Fibroblast of lung (primary cell): ENCODE results near the gene PPP2R5D. TPM values are rescaled to one million over a fixed set of nuclear protein-coding genes. Genes with fewer than 3 reads are reported as not detected.

Experiments used
- DNase-seq, 2 donors: peaks; one replicate each; pipeline versions ENCODE4 v3.0.0 to v3.0.0-alpha.2; 2010; ENCODE audit warnings: low read depth in 2 of 2
- H2AFZ ChIP-seq: 2 replicates; pipeline ENCODE4 v1.5.1; 2012; ENCODE audit warnings: low read length, control low read depth, inconsistent platforms
- H3K27ac ChIP-seq: 2 replicates; pipeline ENCODE4 v1.5.1; 2011; ENCODE audit warnings: low read length, control low read depth; ENCODE audit not compliant: insufficient read depth
- H3K27me3 ChIP-seq: 2 replicates; pipeline ENCODE4 v1.5.1; 2011; ENCODE audit warnings: mild to moderate bottlenecking, low read length; ENCODE audit not compliant: control insufficient read depth, insufficient read depth
- H3K36me3 ChIP-seq: 2 replicates; pipeline ENCODE4 v1.5.1; 2011; ENCODE audit warnings: low read length; ENCODE audit not compliant: control insufficient read depth, insufficient read depth
- H3K4me1 ChIP-seq: 2 replicates; pipeline ENCODE4 v1.5.1; 2011; ENCODE audit warnings: low read length; ENCODE audit not compliant: control insufficient read depth, insufficient read depth; ENCODE audit errors: extremely low read depth
- H3K4me2 ChIP-seq: 2 replicates; pipeline ENCODE4 v1.5.1; 2011; ENCODE audit warnings: low read length, control low read depth; ENCODE audit not compliant: insufficient read depth; ENCODE audit errors: extremely low read depth
- H3K4me3 ChIP-seq, 4 experiments: fragments of 200-600 bp in 1 of 4; sonication (generic) in 1 of 4; replicated peaks in 1 of 4; 2 replicates each; pipeline ENCODE4 v1.5.1; 2011 to 2016; ENCODE audit warnings: low read length in 4 of 4, low read depth in 3 of 4, mild to moderate bottlenecking in 3 of 4, control low read depth in 2 of 4, inconsistent platforms in 1 of 4, mixed read lengths in 1 of 4; ENCODE audit not compliant: insufficient read depth in 1 of 4; ENCODE audit errors: control extremely low read depth in 1 of 4
- H3K79me2 ChIP-seq: 2 replicates; pipeline ENCODE4 v1.5.1; 2012; ENCODE audit warnings: mild to moderate bottlenecking, low read length, inconsistent platforms; ENCODE audit not compliant: control insufficient read depth, insufficient read depth
- H3K9ac ChIP-seq: 2 replicates; pipeline ENCODE4 v1.5.1; 2011; ENCODE audit warnings: mild to moderate bottlenecking, low read length, control low read depth; ENCODE audit not compliant: insufficient read depth
- H3K9me3 ChIP-seq: 2 replicates; pipeline ENCODE4 v1.5.1; 2012; ENCODE audit warnings: low read depth, low read length; ENCODE audit not compliant: control insufficient read depth, insufficient read depth
- H4K20me1 ChIP-seq: 2 replicates; pipeline ENCODE4 v1.5.1; 2011; ENCODE audit warnings: low read length; ENCODE audit not compliant: control insufficient read depth, insufficient read depth; ENCODE audit errors: extremely low read depth
- CTCF ChIP-seq, 2 donors: IDR thresholded peaks in 1 of 2; conservative IDR thresholded peaks in 1 of 2; 1 replicate in 1 of 2; 2 replicates in 1 of 2; pipeline ENCODE4 v1.5.1; 2011 to 2012; ENCODE audit warnings: low read length in 2 of 2, control low read depth in 1 of 2, inconsistent platforms in 1 of 2, low read depth in 1 of 2, mild to moderate bottlenecking in 1 of 2
- EZH2 ChIP-seq: IDR thresholded peaks from 2 replicates; pipeline ENCODE4 v1.5.1; 2012; ENCODE audit warnings: low read length, control low read depth, mild to moderate bottlenecking; ENCODE audit errors: missing control alignments
- polyA plus RNA-seq, 2 donors: library from polyadenylated mRNA; depleted of rRNA in 1 of 2; stranded (reverse) in 1 of 2; unstranded in 1 of 2; fragments of >200 nt; gene quantifications; 2 replicates each; pipeline ENCODE4 v1.2.1, GENCODE V29; 2011 to 2012; ENCODE audit warnings: missing spikeins in 1 of 2
- total RNA-seq: library from RNA; depleted of rRNA; stranded (reverse); fragments of >200 nt; gene quantifications from 2 replicates; pipeline ENCODE4 v1.2.1, GENCODE V29; 2014

The PPP2R5D gene
- total and polyA plus RNA-seq, 2 donors (not counting 1 experiment from before 2014, with no cell fraction given), result 27.1 to 39.3 TPM

- no peaks in the 10 kb centered on the region for H3K27me3 ChIP-seq
- H4K20me1 ChIP-seq, result no peaks in the 10 kb centered on the region
- no peak overlapping the region for H3K27ac ChIP-seq
- no peak for TF ChIP-seq EZH2
- TF ChIP-seq CTCF (conservative IDR thresholded peaks at IDR 0.05 in 1 of 2, IDR thresholded peaks at IDR 0.05 in 1 of 2; ENCODE audit: low read depth in 1 of 2, low read length in 2 of 2), result no peak
- H3K36me3 ChIP-seq, result peaks cover 2% of the 10 kb centered on the region
- H2AFZ ChIP-seq, result no peak overlapping the region
- DNase-seq, result no peak
- no peak overlapping the region for H3K9ac ChIP-seq
- peaks cover 6% of the 10 kb centered on the region for H3K4me1 ChIP-seq
- peak overlapping the region in 3 of 4 experiments; percentile 27 to 53 (median 50) for H3K4me3 ChIP-seq
- peak overlapping the region; percentile 83 for H3K4me2 ChIP-seq
- H3K79me2 ChIP-seq, result no peaks in the 10 kb centered on the region
- H3K9me3 ChIP-seq, result no peaks in the 10 kb centered on the region
Observed at GRCh38 chr6:42961020-42961470, 23.3 kb upstream of the PPP2R5D start.

- peaks cover 6% of the 10 kb centered on the region for H3K4me1 ChIP-seq
- DNase-seq, result no peak
- no peak overlapping the region for H3K9ac ChIP-seq
- no peak overlapping the region for H3K4me3 ChIP-seq
- H4K20me1 ChIP-seq, result no peaks in the 10 kb centered on the region
- no peaks in the 10 kb centered on the region for H3K27me3 ChIP-seq
- TF ChIP-seq EZH2 (no peak), CTCF (conservative IDR thresholded peaks at IDR 0.05 in 1 of 2, IDR thresholded peaks at IDR 0.05 in 1 of 2; ENCODE audit: low read depth in 1 of 2, low read length in 2 of 2) (no peak)
- H3K79me2 ChIP-seq, result no peaks in the 10 kb centered on the region
- H3K27ac ChIP-seq, result no peak overlapping the region
- H2AFZ ChIP-seq, result no peak overlapping the region
- H3K36me3 ChIP-seq, result peaks cover 4% of the 10 kb centered on the region
- no peak overlapping the region for H3K4me2 ChIP-seq
- no peaks in the 10 kb centered on the region for H3K9me3 ChIP-seq
Observed at GRCh38 chr6:42962096-42962495, 22.3 kb upstream of the PPP2R5D start.

- TF ChIP-seq CTCF (conservative IDR thresholded peaks at IDR 0.05 in 1 of 2, IDR thresholded peaks at IDR 0.05 in 1 of 2; ENCODE audit: low read depth in 1 of 2, low read length in 2 of 2) (no peak), EZH2 (no peak)
- H3K27ac ChIP-seq, result no peak overlapping the region
- no peaks in the 10 kb centered on the region for H3K27me3 ChIP-seq
- no peak overlapping the region for H2AFZ ChIP-seq
- no peak overlapping the region for H3K4me2 ChIP-seq
- no peak for DNase-seq
- H3K4me1 ChIP-seq, result peaks cover 6% of the 10 kb centered on the region
- no peaks in the 10 kb centered on the region for H3K9me3 ChIP-seq
- H4K20me1 ChIP-seq, result no peaks in the 10 kb centered on the region
- H3K36me3 ChIP-seq, result peaks cover 4% of the 10 kb centered on the region
- no peak overlapping the region for H3K4me3 ChIP-seq
- no peaks in the 10 kb centered on the region for H3K79me2 ChIP-seq
- no peak overlapping the region for H3K9ac ChIP-seq
Observed at GRCh38 chr6:42962502-42963178, 21.7 kb upstream of the PPP2R5D start.
